PC-3 (cell line): ENCODE measurements around the gene ITIH5.

Experiments
- CTCF ChIP-seq: fragments of 300-600 bp; sonication (generic); conservative IDR thresholded peaks from 2 replicates; pipeline ENCODE4 v1.5.1; 2017; ENCODE audit warnings: antibody characterized with exemption, low read depth, mild to moderate bottlenecking, low read length
- EZH2phosphoT487 ChIP-seq: fragments of 300-600 bp; sonication (generic); IDR thresholded peaks from 2 replicates; pipeline ENCODE4 v1.6.1; 2018; ENCODE audit warnings: mild to moderate bottlenecking, antibody characterized with exemption, low read length, borderline replicate concordance

- TF ChIP-seq CTCF (no peak), EZH2phosphoT487 (no peak)
Measured at GRCh38 chr10:7563368-7563767, 103.4 kb downstream of the ITIH5 start.
